Amniotic epithelial cell (primary cell): ENCODE results near the gene LEMD1.
A peak's percentile ranks its signal among the peaks of the same experiment; 100 is the strongest.

Source experiments
- DNase-seq: peaks from one replicate; pipeline ENCODE4 v3.0.0-alpha.2; 2010; ENCODE audit warnings: low read depth

Gene LEMD1

GRCh38 chr1:205421798-205422197, at the start of gene LEMD1:
Gene LEMD1, minus strand, starts transcription at chr1:205422056. Its CDS starts 1,520 bp downstream, at chr1:205420536.
- no peak for DNase-seq

GRCh38 chr1:205470131-205470530, 48.3 kb upstream of the LEMD1 start:
- no peak for DNase-seq

DNA sequence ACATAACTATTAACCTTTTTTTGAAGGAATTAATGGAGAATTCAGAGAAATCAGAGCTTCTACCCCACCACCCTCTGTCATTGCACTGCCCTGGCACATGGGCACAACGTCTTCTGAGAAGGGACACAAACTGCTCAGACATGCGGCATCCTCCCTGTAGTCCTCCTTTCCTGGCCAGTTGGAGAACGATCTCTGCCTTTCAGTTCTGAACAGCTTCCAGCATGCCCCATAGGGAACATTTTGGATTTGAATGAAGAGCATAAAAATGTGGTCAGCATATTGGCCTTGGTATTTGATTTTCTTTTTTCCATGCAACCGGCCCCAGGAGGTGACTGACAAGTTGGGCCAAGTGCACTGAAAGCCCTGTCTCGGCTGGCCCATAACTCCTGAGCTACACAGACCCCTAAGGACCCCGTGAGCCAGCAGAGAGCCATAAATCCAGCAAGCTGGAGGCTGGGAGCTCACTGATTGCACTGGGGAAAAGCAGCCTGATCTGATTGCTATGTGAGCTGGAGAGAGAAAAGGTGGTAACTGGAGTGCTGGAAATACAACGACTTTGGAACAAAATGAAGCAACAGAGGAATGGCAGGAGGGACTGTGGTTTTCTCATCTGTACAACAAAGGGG, 44.9 kb upstream of the LEMD1 start:
- DNase-seq: no peak

DNA sequence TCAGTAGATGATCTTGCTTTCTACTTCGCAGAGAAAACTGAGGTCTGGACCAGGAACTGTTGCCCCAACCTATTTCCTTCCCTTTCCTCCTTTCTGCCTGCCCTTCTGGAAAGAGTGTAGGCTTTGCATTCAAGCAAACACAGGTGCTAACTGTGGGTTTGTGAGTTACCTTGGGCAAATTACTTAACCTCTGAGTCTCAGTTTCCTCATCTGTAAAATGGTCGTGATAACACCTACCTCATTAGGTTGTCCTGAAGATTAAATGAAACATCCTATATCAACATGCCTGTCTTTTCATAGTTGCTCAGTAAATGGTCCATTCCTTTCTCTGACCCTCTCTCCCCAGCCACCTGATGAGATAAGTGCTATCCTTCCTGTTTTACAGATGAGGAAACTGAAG, 43.5 kb upstream of the LEMD1 start:
- no peak for DNase-seq

DNA sequence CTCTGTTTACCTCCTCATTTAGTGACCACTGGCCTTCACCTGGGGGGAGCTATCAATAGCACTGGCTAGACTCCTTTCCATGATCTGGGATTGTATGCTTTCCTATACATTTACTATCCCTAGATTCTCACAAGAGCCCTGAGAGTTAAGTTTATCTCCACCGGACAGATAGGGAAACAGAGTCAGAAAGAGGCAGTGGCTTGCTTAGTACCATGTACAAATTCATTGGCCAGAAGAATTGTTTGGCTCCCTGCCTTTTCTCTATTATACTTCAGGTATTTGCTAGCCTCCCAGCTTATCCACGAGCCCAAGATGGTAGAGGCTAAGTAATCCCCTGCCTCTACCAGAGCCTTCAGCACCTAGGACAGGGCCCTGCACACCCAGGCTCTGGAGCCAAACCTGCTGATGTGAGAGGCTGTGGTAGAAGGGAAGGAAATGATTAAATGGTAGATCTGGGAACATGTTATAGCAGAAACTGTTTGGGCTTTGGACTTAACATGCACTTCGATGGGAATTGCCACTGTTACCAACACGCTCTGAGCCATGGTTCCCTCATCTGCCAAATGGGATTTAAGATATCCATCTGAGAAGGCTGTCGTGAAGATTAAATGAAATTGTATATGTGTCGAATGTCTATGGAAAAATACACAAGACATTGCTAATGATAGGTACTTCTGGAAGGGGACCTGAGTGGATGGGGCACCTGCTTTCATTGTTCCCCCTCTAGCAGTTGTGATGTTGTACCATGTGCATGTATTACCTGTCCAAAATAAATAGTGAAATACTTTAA, 37.1 kb upstream of the LEMD1 start:
- DNase-seq: peak; percentile 65

- DNase-seq: no peak
Measured at GRCh38 chr1:205456868-205457745, 35.3 kb upstream of the LEMD1 start.

GRCh38 chr1:205456383-205456867, 34.6 kb upstream of the LEMD1 start:
- DNase-seq: no peak

DNA sequence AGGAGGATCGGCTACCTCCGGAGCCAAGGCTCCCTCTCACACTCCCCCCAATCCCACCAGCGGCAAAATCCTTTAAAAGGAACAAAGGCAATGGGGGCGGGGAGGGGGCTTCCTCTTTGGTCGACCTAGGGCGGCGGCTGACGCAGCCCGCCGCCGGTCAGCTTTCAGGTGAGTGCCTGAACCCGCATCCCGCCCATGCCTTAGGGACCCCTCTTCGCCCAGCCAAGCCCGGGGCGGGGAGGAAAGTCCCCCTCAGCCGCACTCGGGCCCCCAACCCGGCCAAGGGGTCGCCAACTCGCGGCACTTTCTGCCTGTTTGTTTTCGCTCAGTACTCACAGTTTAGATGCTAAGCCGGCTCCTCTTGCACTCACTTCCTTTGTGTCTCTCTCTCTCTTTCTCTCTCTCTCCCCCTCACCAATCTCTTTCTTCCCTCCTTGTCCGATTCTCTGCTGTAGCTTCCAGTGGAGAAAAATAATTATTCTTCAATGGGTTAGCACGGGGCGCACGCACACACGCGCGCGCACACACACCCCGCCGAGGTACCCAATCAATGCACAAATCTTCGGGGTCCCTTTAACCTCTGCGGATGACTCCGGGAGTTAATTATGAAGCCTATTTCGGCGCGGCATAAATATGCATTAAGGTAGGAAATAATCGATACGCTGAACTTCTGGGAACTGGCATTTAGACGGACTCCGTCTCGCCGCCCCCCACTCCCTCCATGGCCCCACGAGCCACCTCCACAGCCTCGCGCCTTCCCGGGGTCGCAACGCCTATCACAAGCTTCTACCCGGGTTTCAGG, 33.9 kb upstream of the LEMD1 start, which contains the start of gene BLACAT1:
BLACAT1 (minus strand) TSS at position 465 of the 802 bp plus-strand sequence.
- no peak for DNase-seq

DNA sequence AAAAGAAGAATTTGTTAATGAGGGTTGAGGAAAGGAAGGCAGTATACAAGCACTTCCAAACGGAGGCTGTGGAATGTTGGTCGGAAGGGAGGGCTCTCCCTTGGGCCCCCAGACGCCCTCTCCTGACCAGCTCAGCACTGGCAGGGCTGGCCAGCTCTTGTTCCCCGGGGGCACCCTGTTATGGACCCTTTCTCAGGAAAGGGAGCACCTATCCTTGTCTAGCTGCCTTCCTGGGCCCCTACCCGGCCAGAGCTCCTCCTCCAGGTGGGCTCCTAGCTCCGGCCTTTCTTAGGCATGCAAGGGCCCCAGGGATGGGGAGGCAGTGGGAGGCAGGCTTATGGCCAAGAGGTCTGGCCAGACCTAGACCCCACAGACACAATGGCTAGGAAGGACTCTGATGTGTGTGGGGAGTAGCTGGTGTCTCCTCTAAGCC, 33.1 kb upstream of the LEMD1 start:
- DNase-seq: no peak

DNA sequence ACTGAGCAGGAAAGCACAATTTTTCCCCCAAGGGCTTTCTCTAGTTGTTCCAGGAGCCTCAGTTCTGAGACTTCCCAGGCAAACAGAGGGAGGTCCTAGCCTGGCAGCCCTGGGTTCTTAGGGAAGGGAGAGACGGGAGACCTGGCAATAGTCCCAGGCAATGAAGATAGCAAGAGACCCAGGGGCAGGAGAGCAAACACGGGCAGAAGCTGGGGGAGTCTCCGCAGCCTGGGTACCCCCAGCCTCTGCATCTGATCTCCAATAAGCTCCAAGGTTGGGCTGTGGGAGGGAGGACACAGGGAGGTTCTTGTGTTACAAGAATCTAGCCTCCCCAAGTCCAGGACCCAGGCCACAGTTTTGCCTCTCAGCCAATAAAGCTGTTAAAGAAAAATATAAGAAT, 31.6 kb upstream of the LEMD1 start:
- no peak for DNase-seq

DNA sequence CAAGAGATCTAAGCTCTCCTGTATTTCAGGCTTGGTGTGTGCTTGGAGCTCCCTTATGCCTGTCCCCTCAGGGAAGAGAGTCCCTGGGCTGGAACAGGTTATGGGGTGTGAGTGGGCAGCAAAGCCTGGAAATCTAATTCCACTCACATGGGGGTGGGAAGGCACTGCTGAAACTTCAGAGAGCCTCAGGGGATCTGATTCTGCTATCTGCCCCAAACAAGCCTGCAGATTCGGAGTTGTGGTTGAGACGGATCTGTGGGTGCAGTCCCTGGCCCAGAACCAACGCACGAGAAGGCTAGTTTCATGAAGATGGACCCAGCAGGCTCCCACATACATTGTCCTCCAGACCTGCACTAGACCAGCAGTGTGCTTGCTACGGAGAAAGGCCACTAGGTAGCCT, 31.1 kb upstream of the LEMD1 start:
- DNase-seq: no peak

DNA sequence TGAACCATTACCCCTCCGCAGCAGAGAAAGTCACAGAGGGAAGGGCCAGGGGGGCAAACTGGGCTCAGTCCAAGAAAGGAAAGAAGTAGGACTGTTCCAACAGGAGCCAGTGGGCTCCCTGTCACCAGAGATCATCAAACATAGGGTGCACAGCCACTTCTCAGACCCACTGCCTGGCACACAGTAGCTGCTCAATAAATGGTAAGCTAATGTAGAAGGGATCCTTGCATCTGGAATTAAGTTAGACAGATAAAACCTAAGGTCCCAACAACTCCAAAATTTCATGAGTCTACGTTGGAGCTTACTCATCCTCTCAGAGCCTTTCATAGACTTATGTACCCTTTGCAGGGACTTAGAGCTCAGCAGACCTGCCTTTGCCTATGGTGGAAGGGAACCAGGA, 30.5 kb upstream of the LEMD1 start:
- no peak for DNase-seq

DNA sequence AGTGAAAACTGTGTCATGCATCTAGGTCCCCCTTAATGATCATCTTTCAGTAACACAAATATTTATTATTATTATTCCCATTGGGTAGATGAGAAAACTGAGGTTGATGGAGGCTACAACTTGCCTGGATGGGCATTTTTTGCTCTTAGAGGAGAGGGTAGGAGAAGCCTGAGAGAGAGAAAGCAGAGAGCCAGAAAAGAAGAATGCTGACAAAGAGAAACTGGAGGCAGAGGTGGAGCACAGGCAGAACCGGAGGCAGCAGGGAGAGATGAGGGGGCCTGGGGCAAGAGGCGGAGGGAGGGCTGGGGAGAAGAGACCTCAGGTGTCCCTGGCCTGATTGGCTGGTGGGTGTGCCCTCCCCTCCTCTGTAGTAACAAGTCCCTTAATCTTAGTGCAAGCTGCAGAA, 29.9 kb upstream of the LEMD1 start:
- no peak for DNase-seq

GRCh38 chr1:205451202-205451601, 29.3 kb upstream of the LEMD1 start:
- DNase-seq: no peak

- no peak for DNase-seq
Measured at GRCh38 chr1:205450448-205450847, 28.6 kb upstream of the LEMD1 start.

DNA sequence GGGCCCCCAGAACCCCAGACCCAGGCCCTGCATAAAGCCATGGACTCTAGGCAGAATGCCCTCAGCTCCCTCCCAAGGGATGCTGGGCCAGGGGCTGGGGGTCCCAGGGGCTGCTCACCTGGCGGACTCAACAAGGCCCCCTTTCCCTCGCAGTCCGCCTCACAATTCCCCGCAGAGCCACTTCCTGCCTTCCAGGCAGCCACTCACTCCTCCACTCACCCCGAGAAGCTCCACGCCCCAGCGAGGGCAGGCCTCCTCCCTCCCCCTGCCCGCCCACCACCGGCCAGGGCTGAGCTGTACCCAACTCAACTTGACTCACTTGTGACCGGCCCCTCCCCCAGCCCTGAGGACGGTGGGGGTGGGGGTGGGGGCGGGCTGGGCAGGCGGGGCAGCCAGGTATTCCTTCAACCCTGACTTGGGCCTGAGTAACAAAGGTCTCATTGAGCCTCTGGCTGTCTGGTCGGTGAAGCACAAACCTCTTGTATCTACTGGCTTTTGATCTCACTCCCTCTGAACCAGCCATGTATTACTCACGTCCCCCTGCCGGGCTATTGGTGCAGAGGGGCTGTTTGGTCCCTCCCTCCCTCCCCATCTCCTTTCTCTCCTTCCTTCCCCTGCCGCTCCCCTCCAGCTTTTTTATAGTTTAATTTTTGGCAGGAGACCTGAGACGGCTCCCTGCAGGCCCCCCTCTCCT, 28.0 kb upstream of the LEMD1 start:
- peak; percentile 62 for DNase-seq

- DNase-seq: no peak
Measured at GRCh38 chr1:205449254-205449749, 27.4 kb upstream of the LEMD1 start.

DNA sequence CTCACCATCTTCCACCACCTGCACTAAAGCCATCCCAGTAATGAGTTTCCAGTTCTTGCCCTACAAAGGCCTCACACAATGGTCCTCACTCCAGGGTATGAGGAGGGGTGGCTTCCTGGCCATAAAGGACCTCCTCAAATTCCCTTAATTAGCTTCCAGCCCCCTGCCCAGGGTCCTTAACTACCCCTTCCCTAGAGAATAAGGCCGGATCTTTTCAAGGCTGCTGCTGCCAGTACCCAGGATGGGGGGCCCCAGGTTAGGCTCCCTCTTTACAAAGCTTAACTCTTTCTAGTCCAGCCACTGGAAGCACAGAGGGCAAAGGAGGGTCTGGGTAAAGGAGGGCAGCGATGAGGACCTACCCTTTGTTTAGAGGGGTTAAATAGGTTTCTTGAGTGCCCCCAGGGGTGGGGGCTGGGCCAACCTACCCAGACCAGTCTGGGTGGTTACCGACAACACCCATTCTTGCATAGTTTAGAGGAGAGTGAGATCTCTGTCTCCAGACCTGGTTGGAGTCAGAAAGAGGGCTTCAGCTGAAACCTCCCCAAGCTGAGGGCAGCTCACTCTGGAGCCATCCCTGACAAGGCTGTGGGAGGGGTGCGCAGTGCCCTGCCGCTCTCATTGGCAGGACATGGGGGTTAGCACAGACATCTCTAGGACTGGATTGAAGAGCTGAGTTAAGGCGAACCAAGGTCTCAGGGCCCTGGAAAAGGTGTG, 26.8 kb upstream of the LEMD1 start:
- DNase-seq: no peak

- no peak for DNase-seq
Measured at GRCh38 chr1:205447457-205448341, 25.8 kb upstream of the LEMD1 start.
